Globus pallidus (tissue), 1 donor: ENCODE results near the gene NUSAP1.
A peak's percentile ranks its signal among the peaks of the same experiment; 100 is the strongest.
"Not testable (repeated sequence)": the region's sequence is repeated elsewhere in the genome, so short reads cannot be mapped to it uniquely, and the experiment has no call there.

Experiments
- DNase-seq: peaks from one replicate; pipeline ENCODE4 v3.0.0-alpha.2; 2015; ENCODE audit warnings: low spot score

The NUSAP1 gene

GRCh38 chr15:41332194-41333025, at the start of gene NUSAP1, which contains the start of gene OIP5:
NUSAP1 (plus strand) TSS chr15:41332881; CDS start chr15:41332958, 77 bp downstream.
OIP5 (minus strand) TSS chr15:41332591; CDS start chr15:41332561, 30 bp downstream.
- peak; percentile 94 for DNase-seq

DNA sequence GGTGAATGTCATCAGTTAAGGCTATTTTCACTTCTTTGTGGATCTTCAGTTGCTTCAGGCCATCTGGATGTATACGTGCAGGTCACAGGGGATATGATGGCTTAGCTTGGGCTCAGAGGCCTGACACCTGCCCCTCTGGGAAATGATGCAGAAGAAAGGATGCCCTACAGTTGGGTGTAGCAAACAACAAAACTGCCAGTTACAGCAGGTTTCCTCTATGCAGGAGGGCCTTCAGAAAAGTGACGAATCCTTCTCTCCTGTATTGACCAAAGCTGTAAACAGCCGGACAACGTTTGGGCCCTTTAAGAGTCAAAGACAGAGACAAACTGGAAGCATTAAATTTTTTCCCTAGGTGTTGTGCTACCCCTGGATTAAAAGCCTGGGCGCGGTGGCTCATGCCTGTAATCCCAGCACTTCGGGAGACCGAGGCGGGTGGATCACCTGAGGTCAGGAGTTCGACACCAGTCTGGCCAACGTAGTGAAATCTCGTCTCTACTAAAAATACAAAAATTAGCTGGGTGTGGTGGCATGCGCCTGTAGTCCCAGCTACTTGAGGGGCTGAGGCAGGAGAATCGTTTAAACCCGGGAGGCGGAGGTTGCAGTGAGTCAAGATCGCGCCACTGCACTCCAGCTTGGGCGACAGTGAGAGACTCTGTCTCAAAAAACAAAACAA, 49.6 kb upstream of the NUSAP1 start:
- not testable (repeated sequence) for DNase-seq

DNA sequence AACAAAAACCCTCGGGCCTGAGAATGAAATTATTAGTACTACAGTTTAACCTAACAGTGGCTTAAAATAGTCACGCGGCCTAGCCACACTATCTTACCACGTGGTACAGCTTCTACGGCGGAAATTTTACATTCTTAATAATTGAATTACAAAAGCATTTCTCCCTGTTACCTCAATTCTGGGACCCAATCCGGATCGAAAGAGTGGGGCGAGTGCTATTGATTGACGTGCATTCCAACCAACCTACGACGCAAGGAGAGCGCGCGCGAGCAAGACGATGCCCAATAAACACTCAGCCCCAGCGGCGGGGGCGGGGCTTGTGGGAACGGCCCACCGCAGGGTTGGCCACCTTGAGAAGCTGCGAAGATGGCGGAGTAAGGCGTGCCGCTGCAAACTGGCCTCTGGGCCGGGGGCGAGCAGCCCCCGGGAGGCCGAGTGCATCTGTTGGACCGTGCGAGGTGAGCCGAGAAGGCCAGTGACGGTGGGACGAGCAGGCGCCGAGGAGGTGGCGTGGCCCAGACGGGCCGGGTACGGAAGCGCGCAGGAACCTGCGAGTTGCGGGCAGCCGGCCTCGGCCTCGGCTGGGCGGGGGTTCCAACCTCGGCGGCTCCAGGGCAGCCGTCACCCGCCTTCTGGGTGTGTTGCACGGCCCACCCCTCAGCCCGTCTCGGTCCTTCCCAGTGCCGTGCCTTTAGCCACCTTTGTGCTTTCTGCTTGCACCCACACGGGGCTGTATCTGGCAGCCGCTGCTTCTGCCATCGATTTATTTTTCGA, 48.8 kb upstream of the NUSAP1 start:
- peak; percentile 99 for DNase-seq

GRCh38 chr15:41284427-41285177, 48.1 kb upstream of the NUSAP1 start:
- peak; percentile 20 for DNase-seq

GRCh38 chr15:41285285-41285684, 47.4 kb upstream of the NUSAP1 start:
- DNase-seq: no peak

DNA sequence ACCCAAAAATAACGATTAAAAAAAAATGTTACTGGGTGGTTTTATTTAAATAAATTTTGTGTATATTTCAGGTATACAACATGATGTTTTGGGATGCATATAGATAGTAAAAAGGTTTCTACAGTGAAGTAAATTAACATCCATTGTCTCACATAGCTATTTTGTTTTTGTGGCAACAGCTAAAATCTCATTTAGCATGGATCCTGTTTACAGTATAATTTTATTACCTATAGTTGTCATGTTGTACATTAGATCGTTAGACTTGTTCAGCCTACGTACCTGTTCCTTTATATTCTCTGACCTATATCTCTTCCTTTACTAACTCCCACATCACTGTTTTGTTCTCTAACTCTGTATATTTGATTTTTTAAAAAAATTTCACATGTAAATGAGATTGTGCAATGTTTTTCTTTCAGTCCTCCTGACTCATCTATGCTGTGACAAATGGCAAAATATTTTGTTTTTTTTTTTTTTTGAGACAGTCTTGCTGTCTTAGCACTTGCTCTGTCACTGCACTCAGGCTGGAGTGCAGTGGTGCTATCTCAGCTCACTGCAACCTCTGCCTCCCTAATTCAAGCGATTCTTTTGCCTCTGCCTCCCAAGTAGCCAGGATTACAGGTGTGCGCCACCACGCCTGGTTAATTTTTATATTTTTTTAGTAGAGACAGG, 45.9 kb upstream of the NUSAP1 start:
- DNase-seq: no peak

DNA sequence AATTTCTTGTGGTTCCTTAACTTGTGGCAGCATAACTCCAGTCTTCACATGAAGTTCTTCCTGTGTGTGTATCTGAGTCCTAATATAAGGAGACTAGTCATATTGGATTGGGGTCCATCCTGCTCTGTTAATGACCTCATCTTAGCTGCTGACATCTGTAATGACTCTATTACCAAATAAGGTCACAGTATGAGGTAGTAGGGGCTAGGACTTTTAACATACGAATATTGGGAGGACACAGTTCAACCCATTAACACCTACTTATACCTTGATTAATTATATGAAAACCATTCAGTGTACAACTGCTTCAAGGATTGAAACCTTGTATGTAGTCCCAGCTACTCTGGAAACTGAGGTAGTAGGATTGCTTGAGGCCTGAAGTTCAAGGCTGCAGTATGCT, 44.2 kb upstream of the NUSAP1 start:
- DNase-seq: no peak

GRCh38 chr15:41289953-41290352, 42.7 kb upstream of the NUSAP1 start:
- no peak for DNase-seq

DNA sequence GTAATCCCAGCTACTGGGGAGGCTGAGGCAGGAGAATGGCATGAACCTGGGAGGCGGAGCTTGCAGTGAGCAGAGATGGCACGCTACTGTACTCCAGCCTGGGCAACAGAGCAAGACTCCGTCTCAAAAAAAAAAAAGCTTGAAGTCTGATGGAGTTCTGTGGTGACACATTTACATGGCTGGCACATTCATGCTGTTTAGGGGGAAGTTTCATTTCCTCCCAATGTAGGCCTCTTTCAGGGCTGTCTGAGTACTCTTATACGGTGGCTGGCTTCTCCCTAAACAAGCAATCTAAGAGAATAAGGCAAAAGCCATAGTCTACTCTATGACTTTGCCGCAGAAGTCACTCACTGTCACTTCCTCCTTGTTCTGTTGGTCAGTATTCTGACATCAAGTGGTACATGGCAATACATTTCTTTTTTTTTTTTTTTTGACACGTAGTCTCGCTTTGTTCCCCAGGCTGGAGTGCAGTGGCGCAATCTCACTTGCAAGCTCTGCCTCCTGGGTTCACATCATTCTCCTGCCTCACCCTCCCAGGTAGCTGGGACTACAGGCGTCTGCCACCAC, 41.5 kb upstream of the NUSAP1 start:
- DNase-seq: peak; percentile 27

- DNase-seq: no peak
These were observed 40.2 kb upstream of the NUSAP1 start for GRCh38 chr15:41292521-41292920.

- not testable (repeated sequence) for DNase-seq
These were observed 31.5 kb upstream of the NUSAP1 start for GRCh38 chr15:41301139-41301538.

- no peak for DNase-seq
These were observed 31.1 kb upstream of the NUSAP1 start for GRCh38 chr15:41301587-41301986.

- no peak for DNase-seq
These were observed 28.4 kb upstream of the NUSAP1 start for GRCh38 chr15:41304149-41304770.

DNA sequence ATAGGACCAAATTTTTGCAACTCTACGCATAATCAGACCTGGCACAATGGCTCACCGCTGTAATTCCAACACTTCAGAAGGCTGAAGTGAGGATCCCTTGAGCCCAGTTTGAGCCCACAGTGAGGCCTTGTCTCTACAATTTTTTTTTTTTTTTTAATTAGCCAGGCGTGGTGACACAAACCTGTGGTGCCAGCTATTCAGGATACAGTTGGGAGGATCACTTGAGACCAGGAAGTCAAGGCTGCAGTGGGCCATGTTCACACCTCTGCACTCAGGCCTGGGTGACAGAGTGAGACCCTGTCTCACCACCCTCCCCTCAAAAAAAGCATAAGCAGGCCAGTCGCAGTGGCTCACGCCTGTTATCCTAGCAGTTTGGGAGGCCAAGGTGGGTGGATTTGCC, 25.0 kb upstream of the NUSAP1 start:
- DNase-seq: no peak

DNA sequence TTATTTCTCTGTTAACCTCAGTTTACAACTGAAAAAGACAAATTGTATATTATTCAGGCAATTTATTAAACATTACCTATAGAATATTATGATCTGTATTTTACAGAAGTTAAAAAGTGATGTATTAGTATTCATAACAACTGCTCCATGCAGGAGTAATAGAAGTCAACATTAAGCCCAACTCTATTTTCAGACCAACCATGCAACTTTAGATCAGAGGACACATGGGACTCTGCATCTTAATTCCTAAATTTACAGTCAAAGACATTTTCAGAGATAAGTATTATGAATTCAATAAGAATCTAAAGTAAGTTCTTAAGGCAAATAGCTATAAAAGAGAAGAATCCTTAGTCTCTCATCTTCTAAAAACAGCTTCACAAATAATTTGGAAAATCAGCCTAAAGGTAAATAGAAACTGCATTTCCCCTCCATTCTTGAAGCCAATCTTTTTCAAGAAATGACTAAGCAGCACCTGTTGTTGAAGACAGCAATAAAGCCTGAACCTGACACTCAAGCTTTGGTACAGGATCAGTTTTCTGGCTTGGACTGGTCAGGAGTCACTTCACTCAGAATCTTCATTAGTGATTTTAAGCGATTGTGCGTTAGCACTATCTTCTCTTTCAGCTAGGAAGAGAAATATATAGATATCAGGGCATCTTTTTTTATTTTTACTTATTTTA, 23.3 kb upstream of the NUSAP1 start:
- no peak for DNase-seq

DNA sequence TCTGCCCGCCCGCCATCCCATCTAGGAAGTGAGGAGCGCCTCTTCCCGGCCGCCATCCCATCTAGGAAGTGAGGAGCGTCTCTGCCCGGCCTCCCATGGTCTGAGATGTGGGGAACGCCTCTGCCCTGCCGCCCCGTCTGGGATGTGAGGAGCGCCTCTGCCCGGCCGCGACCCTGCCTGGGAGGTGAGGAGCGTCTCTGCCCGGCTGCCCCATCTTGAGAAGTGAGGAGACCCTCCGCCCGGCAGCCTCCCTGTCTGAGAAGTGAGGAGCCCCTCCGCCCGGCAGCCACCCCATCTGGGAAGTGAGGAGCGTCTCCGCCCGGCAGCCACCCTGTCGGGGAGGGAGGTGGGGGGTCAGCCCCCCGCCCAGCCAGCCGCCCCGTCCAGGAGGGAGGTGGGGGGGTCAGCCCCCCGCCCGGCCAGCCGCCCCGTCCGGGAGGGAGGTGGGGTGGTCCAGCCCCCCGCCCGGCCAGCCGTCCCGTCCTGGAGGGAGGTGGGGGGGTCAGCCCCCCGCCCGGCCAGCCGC, 11.8 kb upstream of the NUSAP1 start:
- not testable (repeated sequence) for DNase-seq

GRCh38 chr15:41323611-41324010, 9.1 kb upstream of the NUSAP1 start:
- no peak for DNase-seq

DNA sequence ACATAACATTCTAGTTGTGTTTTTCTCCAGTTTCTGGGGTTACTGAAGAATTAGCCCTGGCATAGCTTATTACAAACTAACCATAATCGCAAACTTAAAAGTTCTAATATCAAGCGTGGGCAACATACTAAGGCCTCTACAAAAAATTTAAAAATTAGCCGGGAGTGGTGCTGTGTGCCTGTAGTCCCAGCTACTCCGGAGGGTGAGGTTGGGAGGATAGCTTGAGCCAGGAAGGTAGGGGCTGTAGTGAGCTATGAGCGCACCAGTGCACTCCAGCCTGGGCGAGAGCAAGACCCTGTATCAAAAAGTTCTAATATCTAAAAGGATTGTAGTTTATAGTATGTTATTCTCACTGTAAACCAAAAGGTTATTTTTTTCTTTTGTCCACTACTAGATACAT, 1.4 kb upstream of the NUSAP1 start:
- DNase-seq: no peak

GRCh38 chr15:41331833-41332193, 868 bp upstream of the NUSAP1 start:
- no peak for DNase-seq
